Measurements from ENCODE around the gene GNG2. TPM values are rescaled to one million over a fixed set of nuclear protein-coding genes. Genes with fewer than 3 reads are reported as not detected.

GNG2 gene
- total RNA-seq, 1 experiment from 2014 or later: 7.0 TPM

- Histone ChIP-seq H4K8ac (replicated peaks; ENCODE audit: insufficient read length, low read depth, low read length) (no peak overlapping the region), H2BK120ac (ENCODE audit: low read depth, low read length, poor library complexity, severe bottlenecking) (no peak overlapping the region), H2BK5ac (ENCODE audit: insufficient read length, low read length) (no peak overlapping the region), H2BK12ac (ENCODE audit: insufficient read length, low read depth, low read length) (no peak overlapping the region), H3K56ac (ENCODE audit: insufficient read length, low read depth, low read length) (no peak overlapping the region), H3K27me3 (ENCODE audit: insufficient read depth, low read length) (no peaks in the 10 kb centered on the region), H4K5ac (ENCODE audit: insufficient read length, low read depth, low read length) (no peak overlapping the region), H3K4me2 (ENCODE audit: insufficient read depth, insufficient read length, low read length) (no peak overlapping the region), H3T11ph (ENCODE audit: low read length) (no peak overlapping the region), H3K23ac (ENCODE audit: insufficient read length, low read depth, low read length) (no peak overlapping the region), H3K4ac (ENCODE audit: low read depth, low read length) (no peak overlapping the region), H4K91ac (ENCODE audit: insufficient read length, low read depth, low read length) (no peak overlapping the region), H3K14ac (ENCODE audit: insufficient read depth, low read length) (no peak overlapping the region), H2AFZ (ENCODE audit: low read length) (no peak overlapping the region), H2BK20ac (ENCODE audit: low read depth, low read length, poor library complexity, severe bottlenecking) (no peak overlapping the region), H2BK15ac (ENCODE audit: low read depth, low read length) (no peak overlapping the region), H3K79me2 (ENCODE audit: insufficient read depth, low read length) (no peaks in the 10 kb centered on the region), H3K9ac (ENCODE audit: extremely low read depth, insufficient read length, low read length) (no peak overlapping the region), H3K18ac (ENCODE audit: insufficient read length, low read depth, low read length) (no peak overlapping the region), H3K27ac (ENCODE audit: insufficient read length, low read depth, low read length) (no peak overlapping the region), H3K4me1 (ENCODE audit: insufficient read depth, low read length) (no peaks in the 10 kb centered on the region), H3K23me2 (ENCODE audit: insufficient read length, low read depth, low read length, poor library complexity, severe bottlenecking) (no peaks in the 10 kb centered on the region), H3K79me1 (ENCODE audit: insufficient read depth, low read depth, low read length, poor library complexity, severe bottlenecking) (no peaks in the 10 kb centered on the region), H3K9me3 (ENCODE audit: control insufficient read depth, low read depth, low read length) (no peaks in the 10 kb centered on the region), H2AK5ac (ENCODE audit: insufficient read length, low read length) (no peak overlapping the region), H4K20me1 (ENCODE audit: control insufficient read depth, insufficient read depth, insufficient read length) (no peaks in the 10 kb centered on the region)
- Mint-ChIP-seq H3K27ac (peak overlapping the region in 1 of 3 experiments; percentile 42; a peak in 1 of 7 replicates), H3K9me3 (no peaks in the 10 kb centered on the region), H3K27me3 (ENCODE audit: low read depth) (no peaks in the 10 kb centered on the region), H3K4me3 (no peak overlapping the region), H3K4me1 (peaks cover 5 to 7% of the 10 kb centered on the region in 2 experiments), H3K36me3 (ENCODE audit: insufficient read depth in 1 of 3, low read depth in 3 of 3) (peaks cover 33 to 83% (median 78%) of the 10 kb centered on the region in 3 experiments)
- TF ChIP-seq CTCF (conservative IDR thresholded peaks at IDR 0.05): no peak
- DNase-seq: no peak
- no CpG with 5 or more reads among the region's 2 CpGs for WGBS (ENCODE audit: extremely low coverage, insufficient read length, low lambda C conversion rate)
Observed at GRCh38 chr14:51999084-51999483, 138.7 kb downstream of the GNG2 start.
